ENCODE data around the gene KCNK15. TPM values are rescaled to one million over a fixed set of nuclear protein-coding genes. Genes with fewer than 3 reads are reported as not detected.

KCNK15 gene
- total and polyA plus RNA-seq, 10 of the 15 experiments (the other 5 are each of a cell fraction or from before 2014, with no cell fraction given): not detected

- TF ChIP-seq, protein P1, sequence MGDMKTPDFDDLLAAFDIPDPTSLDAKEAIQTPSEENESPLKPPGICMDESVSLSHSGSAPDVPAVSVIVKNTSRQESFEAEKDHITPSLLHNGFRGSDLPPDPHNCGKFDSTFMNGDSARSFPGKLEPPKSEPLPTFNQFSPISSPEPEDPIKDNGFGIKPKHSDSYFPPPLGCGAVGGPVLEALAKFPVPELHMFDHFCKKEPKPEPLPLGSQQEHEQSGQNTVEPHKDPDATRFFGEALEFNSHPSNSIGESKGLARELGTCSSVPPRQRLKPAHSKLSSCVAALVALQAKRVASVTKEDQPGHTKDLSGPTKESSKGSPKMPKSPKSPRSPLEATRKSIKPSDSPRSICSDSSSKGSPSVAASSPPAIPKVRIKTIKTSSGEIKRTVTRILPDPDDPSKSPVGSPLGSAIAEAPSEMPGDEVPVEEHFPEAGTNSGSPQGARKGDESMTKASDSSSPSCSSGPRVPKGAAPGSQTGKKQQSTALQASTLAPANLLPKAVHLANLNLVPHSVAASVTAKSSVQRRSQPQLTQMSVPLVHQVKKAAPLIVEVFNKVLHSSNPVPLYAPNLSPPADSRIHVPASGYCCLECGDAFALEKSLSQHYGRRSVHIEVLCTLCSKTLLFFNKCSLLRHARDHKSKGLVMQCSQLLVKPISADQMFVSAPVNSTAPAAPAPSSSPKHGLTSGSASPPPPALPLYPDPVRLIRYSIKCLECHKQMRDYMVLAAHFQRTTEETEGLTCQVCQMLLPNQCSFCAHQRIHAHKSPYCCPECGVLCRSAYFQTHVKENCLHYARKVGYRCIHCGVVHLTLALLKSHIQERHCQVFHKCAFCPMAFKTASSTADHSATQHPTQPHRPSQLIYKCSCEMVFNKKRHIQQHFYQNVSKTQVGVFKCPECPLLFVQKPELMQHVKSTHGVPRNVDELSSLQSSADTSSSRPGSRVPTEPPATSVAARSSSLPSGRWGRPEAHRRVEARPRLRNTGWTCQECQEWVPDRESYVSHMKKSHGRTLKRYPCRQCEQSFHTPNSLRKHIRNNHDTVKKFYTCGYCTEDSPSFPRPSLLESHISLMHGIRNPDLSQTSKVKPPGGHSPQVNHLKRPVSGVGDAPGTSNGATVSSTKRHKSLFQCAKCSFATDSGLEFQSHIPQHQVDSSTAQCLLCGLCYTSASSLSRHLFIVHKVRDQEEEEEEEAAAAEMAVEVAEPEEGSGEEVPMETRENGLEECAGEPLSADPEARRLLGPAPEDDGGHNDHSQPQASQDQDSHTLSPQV (IDR thresholded peaks at IDR 0.05): no peak
- TF ChIP-seq, protein P2, sequence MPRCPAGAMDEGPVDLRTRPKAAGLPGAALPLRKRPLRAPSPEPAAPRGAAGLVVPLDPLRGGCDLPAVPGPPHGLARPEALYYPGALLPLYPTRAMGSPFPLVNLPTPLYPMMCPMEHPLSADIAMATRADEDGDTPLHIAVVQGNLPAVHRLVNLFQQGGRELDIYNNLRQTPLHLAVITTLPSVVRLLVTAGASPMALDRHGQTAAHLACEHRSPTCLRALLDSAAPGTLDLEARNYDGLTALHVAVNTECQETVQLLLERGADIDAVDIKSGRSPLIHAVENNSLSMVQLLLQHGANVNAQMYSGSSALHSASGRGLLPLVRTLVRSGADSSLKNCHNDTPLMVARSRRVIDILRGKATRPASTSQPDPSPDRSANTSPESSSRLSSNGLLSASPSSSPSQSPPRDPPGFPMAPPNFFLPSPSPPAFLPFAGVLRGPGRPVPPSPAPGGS (IDR thresholded peaks at IDR 0.05; ENCODE audit: borderline replicate concordance, insufficient read depth, low read depth, low read length, poor library complexity, severe bottlenecking): no peak
- TF ChIP-seq, protein P3, sequence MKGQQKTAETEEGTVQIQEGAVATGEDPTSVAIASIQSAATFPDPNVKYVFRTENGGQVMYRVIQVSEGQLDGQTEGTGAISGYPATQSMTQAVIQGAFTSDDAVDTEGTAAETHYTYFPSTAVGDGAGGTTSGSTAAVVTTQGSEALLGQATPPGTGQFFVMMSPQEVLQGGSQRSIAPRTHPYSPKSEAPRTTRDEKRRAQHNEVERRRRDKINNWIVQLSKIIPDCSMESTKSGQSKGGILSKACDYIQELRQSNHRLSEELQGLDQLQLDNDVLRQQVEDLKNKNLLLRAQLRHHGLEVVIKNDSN (IDR thresholded peaks at IDR 0.05; ENCODE audit: borderline replicate concordance, extremely low read length, insufficient read depth, low read depth, low read length): peak; percentile 9
- TF ChIP-seq ZBED1 (IDR thresholded peaks at IDR 0.05; ENCODE audit: borderline replicate concordance) (no peak), STAT3 (IDR thresholded peaks at IDR 0.05; ENCODE audit: low read depth, low read length) (no peak), EP300 (IDR thresholded peaks at IDR 0.05; ENCODE audit: borderline replicate concordance in 1 of 2, control insufficient read depth in 1 of 2, low read depth in 2 of 2, low read length in 2 of 2) (peak in 1 of 2 experiments; percentile 30; a peak in 1 of 4 replicates), BRCA1 (IDR thresholded peaks at IDR 0.05; ENCODE audit: low read depth, low read length) (no peak), RAD51 (IDR thresholded peaks at IDR 0.05) (peak; percentile 44; the same call in 1 of the 2 replicates), NFYA (IDR thresholded peaks at IDR 0.05; ENCODE audit: borderline replicate concordance, low read depth, low read length) (no peak), KAT2A (conservative IDR thresholded peaks at IDR 0.05; ENCODE audit: control insufficient read depth, low read depth, low read length) (no peak), ASH2L (IDR thresholded peaks at IDR 0.05; ENCODE audit: borderline replicate concordance, low read depth) (no peak), CREB1 (IDR thresholded peaks at IDR 0.05; ENCODE audit: low read depth) (no peak), NRF1 (conservative IDR thresholded peaks at IDR 0.05; ENCODE audit: low read depth, low read length) (no peak)
- TF ChIP-seq, protein P4, sequence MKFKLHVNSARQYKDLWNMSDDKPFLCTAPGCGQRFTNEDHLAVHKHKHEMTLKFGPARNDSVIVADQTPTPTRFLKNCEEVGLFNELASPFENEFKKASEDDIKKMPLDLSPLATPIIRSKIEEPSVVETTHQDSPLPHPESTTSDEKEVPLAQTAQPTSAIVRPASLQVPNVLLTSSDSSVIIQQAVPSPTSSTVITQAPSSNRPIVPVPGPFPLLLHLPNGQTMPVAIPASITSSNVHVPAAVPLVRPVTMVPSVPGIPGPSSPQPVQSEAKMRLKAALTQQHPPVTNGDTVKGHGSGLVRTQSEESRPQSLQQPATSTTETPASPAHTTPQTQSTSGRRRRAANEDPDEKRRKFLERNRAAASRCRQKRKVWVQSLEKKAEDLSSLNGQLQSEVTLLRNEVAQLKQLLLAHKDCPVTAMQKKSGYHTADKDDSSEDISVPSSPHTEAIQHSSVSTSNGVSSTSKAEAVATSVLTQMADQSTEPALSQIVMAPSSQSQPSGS (IDR thresholded peaks at IDR 0.05; ENCODE audit: low read length): no peak
- TF ChIP-seq, protein P5, sequence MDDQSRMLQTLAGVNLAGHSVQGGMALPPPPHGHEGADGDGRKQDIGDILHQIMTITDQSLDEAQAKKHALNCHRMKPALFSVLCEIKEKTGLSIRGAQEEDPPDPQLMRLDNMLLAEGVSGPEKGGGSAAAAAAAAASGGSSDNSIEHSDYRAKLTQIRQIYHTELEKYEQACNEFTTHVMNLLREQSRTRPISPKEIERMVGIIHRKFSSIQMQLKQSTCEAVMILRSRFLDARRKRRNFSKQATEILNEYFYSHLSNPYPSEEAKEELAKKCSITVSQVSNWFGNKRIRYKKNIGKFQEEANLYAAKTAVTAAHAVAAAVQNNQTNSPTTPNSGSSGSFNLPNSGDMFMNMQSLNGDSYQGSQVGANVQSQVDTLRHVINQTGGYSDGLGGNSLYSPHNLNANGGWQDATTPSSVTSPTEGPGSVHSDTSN (IDR thresholded peaks at IDR 0.05; ENCODE audit: insufficient replicate concordance, low read depth, low read length): no peak
- TF ChIP-seq, protein P6, sequence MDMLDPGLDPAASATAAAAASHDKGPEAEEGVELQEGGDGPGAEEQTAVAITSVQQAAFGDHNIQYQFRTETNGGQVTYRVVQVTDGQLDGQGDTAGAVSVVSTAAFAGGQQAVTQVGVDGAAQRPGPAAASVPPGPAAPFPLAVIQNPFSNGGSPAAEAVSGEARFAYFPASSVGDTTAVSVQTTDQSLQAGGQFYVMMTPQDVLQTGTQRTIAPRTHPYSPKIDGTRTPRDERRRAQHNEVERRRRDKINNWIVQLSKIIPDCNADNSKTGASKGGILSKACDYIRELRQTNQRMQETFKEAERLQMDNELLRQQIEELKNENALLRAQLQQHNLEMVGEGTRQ (IDR thresholded peaks at IDR 0.05; ENCODE audit: borderline replicate concordance, low read depth, low read length): peak; percentile 11; the same call in 1 of the 2 replicates
- TF ChIP-seq, protein P7, sequence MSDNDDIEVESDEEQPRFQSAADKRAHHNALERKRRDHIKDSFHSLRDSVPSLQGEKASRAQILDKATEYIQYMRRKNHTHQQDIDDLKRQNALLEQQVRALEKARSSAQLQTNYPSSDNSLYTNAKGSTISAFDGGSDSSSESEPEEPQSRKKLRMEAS (IDR thresholded peaks at IDR 0.05; ENCODE audit: low read depth, low read length): 0 out of 2 replicates have a peak, but pooled peaks have one; percentile 62
Observed at GRCh38 chr20:44702776-44703175, 42.9 kb upstream of the KCNK15 start (continued).
